LNCAP (cell line): Measurements from ENCODE around the gene SKAP1.

Experiments used
- TF ChIP-seq, protein P1 (sequence below): fragments of 450-650 bp; IDR thresholded peaks from 2 replicates; pipeline ENCODE4 v1.5.1; 2017; ENCODE audit warnings: mild to moderate bottlenecking

SKAP1 gene

GRCh38 chr17:48314716-48315115 is 115.3 kb downstream of the SKAP1 start:
- TF ChIP-seq, protein P1, sequence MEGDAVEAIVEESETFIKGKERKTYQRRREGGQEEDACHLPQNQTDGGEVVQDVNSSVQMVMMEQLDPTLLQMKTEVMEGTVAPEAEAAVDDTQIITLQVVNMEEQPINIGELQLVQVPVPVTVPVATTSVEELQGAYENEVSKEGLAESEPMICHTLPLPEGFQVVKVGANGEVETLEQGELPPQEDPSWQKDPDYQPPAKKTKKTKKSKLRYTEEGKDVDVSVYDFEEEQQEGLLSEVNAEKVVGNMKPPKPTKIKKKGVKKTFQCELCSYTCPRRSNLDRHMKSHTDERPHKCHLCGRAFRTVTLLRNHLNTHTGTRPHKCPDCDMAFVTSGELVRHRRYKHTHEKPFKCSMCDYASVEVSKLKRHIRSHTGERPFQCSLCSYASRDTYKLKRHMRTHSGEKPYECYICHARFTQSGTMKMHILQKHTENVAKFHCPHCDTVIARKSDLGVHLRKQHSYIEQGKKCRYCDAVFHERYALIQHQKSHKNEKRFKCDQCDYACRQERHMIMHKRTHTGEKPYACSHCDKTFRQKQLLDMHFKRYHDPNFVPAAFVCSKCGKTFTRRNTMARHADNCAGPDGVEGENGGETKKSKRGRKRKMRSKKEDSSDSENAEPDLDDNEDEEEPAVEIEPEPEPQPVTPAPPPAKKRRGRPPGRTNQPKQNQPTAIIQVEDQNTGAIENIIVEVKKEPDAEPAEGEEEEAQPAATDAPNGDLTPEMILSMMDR, result no peak

GRCh38 chr17:48313096-48313755 is 116.8 kb downstream of the SKAP1 start:
- TF ChIP-seq, protein P1, result no peak

DNA sequence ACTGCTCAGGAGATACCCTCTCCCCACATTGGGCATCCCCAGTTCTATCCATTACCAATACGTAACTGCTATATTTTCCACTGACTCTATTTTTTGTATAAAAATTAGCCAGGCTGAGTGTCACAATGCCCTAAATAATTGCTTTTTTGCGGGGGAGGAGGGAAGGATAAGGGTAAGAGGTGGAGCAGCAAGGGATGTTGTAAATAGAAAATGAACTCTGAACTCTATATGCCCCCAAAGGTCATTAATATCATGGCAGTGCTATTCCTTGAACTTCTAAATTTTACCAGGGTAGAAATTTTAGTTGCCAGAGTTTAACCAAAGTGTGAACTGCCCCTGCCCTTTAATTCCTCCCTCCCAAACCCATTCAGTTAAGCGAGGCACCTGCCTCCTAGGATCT is 118.7 kb downstream of the SKAP1 start:
- TF ChIP-seq, protein P1, result no peak

DNA sequence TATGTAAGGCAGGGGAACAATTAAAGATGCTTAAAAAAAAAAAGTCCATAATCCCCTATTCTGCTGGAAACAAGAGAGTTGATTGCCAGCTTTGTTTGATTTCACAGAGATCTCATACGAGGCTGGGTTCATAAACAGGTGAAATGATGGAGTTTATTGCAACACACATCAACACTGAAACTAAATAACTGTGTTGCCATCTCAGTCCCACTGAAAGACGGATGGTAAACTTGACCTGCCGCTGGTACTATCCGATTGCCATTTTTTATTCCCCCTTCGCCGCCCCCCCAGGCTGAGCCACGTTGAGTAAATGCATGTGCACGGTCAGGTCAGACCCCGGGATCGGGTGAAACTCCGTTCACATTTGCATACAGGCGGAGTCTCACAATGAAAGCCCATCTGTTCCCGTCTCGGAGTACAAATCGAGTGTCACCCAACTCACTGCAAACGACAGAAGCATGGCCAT is 119.2 kb downstream of the SKAP1 start:
- TF ChIP-seq, protein P1, result no peak

DNA sequence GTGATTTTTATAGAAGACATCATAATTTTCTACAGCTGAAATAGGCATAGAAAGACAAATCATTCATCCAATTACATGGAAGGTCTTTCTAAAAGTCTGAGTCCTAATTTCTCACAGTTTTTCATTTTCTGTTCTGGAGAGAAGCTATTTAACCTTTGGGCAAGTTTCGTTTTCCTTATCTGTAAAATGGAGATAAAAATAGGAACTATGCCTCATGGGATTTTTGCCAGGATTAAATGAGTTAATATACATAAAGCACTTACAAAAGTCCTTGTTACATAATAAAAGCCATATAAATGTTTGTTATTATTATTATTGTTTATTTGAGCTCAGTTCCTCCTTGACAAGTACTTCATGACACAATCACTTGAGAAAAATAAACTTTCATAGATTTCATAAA is 121.4 kb downstream of the SKAP1 start:
- TF ChIP-seq, protein P1, result no peak

DNA sequence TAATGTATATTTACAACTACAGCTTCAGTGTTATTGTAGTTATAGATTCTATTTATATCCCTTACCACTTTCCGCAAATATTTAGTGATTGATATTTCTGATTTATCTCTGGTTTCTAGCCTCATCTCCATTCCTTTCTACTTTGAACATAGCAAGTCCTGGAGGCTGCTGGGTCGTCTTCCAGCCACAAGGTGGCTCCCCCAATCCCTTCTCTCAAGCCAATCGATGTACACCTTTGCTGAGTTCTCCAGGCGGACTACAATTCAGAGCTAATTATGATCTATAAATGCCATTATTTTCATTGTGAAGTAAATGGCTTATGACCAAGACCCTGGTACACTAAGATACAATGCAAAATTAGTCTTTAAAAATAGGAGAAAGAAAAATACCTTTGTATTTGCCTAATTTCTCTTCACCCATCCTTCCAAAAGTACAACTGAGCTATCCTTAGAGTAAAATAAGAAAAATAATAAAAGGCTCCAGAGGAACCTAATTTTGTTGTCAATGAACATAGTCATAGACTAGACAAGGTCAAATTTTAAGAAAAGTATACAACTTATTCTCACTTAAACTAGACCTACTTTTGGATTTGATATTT is 122.1 kb downstream of the SKAP1 start:
- TF ChIP-seq, protein P1, result peak; percentile 89

- TF ChIP-seq, protein P1, result no peak
Observed at GRCh38 chr17:48307255-48307654, 122.8 kb downstream of the SKAP1 start.
